GM19455 (cell line): ENCODE results near the gene PRMT3.
"Not testable (repeated sequence)": the region's sequence is repeated elsewhere in the genome, so short reads cannot be mapped to it uniquely, and the experiment has no call there.

Source experiments
- ATAC-seq: cut with Tn5 transposase; IDR thresholded peaks from one replicate; pipeline ENCODE4 v1.9.1; 2021; ENCODE audit not compliant: unreplicated experiment

The PRMT3 gene

GRCh38 chr11:20453657-20454316, 66.3 kb downstream of the PRMT3 start:
- ATAC-seq: no peak

DNA sequence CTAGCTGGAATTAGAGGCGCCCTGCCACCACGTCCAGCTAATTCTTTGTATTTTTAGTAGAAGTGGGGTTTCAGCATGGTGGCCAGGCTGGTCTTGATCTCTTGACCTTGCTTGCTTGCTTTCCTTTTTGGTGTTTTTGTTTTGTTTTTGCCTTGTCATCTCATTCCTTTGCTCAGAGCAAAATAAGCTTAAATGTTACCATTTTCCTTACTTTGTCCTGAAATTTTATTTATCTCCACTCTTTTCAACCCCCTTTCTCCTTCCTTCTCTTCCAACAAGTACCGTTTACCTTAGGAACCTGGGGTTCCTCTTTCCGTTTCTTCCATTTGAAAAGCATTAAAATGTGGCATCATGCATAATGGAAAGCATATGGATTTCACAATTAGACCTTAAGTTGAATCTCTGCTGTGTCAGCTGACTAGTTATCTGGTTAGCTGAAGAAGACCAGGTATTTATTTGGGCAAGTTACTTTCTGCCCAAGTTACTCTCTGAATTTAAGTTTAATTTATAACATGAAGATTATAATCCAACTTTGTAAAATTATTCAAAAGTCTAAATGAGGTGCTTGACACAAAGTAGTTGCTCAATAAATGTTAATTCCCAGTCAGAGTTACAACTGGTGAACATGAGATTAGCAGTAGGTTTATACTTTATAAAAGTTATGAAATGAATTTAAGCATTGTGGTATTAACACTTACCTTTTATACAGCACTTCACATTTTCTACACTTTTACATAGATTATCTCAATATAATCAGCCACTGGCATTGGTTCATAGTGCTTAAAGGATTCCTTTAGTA, 69.7 kb downstream of the PRMT3 start:
- ATAC-seq: no peak

GRCh38 chr11:20457934-20458680, 70.6 kb downstream of the PRMT3 start:
- ATAC-seq: no peak

GRCh38 chr11:20458905-20459632, 71.6 kb downstream of the PRMT3 start:
- no peak for ATAC-seq

DNA sequence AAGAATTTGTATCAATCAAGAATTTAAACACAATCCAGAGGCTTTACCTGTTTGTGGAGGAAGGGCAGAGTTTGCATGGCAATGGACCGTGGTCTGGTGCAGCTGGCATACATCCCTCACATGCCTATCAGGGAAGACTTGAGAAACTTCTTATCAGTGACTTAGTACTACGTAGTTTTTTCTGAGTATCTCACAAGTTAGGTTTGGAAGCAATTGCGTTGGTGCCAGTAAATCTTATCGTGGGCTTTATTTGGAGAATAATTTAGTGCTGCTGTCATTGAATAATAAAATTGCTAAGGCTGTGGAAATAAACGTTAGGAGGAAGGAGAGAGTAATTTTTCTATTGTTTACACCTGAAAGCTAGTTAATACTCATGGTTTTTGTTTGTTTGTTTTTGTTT, 72.3 kb downstream of the PRMT3 start:
- no peak for ATAC-seq

DNA sequence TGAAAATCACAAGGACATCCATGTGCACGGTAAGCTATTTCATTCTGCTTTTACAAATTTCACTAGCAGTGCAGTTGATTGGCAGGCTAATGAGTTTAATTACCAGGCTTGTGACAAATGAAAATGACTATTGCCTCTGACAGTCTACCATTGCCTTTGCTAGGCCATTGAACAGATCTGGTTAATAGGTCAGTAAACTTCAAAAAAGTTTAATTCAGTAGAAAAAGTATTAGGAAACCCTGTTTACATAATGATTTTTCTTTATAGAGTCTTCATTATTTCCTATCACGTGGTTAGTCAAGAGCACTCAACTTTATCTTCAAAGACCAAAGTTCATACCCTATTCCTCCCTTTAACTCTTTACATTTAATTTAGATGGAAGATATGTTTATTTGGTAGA, 77.0 kb downstream of the PRMT3 start:
- no peak for ATAC-seq

DNA sequence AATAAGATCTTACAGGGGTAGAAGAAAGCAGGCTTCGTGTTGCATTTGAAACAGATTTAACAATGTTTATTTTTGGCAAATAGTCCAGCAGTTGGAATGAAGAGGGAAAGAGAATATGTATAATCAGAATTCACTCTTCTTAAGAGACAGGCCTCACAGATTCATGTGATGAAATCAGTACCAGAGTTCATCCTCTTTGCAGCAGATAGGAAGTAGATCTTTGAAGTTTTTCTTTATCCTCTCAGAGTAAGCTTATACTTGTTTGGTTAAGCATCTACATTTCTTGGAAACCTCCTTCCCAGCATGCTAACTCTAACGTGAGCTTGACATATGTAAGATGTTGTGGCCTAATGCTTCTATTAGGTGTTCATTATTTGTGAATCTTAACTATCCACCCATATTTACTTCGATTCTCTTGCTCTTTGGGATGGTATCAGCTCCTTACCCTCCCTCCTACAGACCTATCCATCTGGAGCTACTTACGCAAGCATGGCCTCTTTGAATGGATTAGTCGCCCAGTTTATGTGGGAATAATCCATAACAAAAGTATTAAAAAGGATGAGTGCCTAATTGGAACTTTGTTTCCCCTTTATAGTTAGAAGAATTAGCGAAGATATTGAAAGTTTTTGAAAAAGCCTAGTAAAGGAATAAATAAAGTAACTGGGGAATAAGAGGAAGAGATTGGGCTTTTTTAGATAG, 80.1 kb downstream of the PRMT3 start:
- ATAC-seq: no peak

DNA sequence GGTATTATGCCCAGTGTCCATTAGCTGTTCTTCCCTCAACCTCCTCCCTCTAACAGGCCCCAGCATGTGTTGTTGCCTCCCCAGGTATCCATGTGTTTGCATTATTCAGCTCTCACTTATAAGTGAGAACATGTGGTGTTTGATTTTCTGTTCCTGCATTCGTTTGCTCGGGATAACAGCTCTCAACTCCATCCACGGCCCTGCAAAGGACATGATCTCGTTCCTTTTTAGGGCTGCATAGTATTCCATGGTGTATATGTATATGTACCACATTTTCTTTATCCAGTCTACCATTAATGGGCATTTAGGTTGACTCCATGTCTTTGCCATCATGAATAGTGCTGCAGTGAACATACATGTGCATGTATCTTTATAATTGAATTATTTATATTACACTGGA, 82.8 kb downstream of the PRMT3 start:
- no peak for ATAC-seq

- ATAC-seq: not testable (repeated sequence)
These were observed 84.4 kb downstream of the PRMT3 start for GRCh38 chr11:20471929-20472328.

GRCh38 chr11:20474176-20474881, 86.8 kb downstream of the PRMT3 start:
- no peak for ATAC-seq

GRCh38 chr11:20474882-20475517, 87.5 kb downstream of the PRMT3 start:
- no peak for ATAC-seq

GRCh38 chr11:20477418-20478090, 90.0 kb downstream of the PRMT3 start:
- no peak for ATAC-seq

DNA sequence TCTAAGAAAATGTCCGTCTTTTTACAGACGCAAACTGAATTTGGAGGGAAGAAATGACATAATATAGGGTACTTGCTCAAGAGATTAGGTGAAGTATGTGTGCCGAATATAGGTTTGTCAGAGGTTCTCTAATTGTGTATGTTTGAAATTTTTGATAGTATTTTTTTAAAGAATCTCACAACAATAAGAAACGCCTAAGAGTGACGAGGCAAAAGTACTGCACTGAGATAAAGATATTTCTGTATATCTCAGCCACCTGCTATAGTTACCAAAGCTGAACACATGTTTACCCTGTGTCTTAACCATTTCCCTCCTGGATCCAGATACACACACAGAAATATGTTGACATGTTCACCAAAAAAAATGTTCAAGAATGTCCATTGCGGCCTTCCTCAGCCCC, 92.0 kb downstream of the PRMT3 start:
- ATAC-seq: no peak

- no peak for ATAC-seq
These were observed 96.4 kb downstream of the PRMT3 start for GRCh38 chr11:20483931-20484330.

- ATAC-seq: not testable (repeated sequence)
These were observed 96.9 kb downstream of the PRMT3 start for GRCh38 chr11:20484416-20484815.

- no peak for ATAC-seq
These were observed 100.8 kb downstream of the PRMT3 start for GRCh38 chr11:20488352-20488751.

DNA sequence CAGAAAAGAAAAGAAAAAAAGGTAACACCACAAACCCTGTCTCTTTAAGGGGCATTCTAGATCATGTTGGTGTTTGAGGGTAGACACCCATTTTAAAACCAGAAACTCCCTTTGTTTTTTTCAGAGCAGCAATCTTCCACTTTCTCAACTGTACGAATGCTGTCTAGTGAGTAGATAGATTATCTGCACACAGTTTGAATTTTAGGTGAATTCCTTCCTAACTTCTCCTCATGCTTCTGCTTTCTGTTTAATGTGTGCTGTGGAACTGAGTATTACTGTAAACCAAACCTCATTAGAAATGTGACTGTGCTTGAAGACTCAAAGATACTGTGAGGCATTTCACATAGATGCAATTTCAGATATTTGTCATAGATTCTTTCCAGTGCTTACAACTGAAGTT, 102.4 kb downstream of the PRMT3 start:
- ATAC-seq: peak; percentile 66

- no peak for ATAC-seq
These were observed 105.8 kb downstream of the PRMT3 start for GRCh38 chr11:20493340-20493739.
